ENCODE data around the gene SLAMF9.

The SLAMF9 gene

GRCh38 chr1:159953536-159954515, at the start of gene SLAMF9:
Gene SLAMF9 (minus strand): TSS chr1:159954237. CDS start chr1:159954137, 100 bp downstream.
- no peak for DNase-seq (ENCODE audit: low spot score)

GRCh38 chr1:160001440-160001839, 47.4 kb upstream of the SLAMF9 start:
- no peak for DNase-seq (ENCODE audit: low spot score)

DNA sequence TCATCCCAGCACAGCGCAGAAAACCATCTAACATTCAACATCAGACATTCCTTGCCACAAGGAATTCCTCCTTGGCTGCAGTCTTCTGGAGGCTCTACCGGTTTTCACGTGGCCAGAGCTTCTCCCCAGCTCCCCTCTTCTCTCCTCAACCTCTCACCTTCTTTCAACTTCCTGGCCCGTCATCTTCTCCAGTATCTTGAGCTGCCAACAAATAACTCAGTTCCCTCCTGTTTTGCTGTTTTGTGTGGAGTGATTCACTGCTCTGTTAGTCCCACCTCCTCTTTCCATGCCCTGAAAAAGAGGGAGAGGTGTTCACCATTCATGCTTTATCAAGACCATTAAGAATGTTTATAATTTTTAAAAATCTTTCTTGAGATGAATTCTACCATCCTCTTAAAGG, 45.2 kb upstream of the SLAMF9 start:
- no peak for DNase-seq (ENCODE audit: low spot score)

GRCh38 chr1:159996653-159997052, 42.6 kb upstream of the SLAMF9 start:
- no peak for DNase-seq (ENCODE audit: low spot score)

GRCh38 chr1:159994896-159995295, 40.9 kb upstream of the SLAMF9 start:
- DNase-seq (ENCODE audit: low spot score) = no peak

DNA sequence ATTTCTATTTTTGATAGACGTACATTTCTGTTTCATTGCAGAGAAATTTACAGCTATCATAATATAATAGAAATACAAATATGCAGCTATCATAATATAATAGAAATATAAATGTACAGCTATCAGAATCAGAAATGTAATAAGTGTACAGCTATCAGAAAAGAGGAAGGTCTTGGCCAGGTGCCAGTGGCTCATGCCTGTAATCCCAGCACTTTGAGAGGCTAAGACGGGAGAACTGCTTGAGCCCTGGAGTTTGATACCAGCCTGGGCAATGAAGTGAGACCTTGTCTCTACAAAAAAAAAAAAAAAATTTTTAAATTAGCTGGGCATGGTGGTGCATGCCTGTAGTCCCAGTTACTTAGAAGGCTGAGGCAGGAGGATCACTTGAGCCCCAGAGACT, 39.9 kb upstream of the SLAMF9 start:
- no peak for DNase-seq (ENCODE audit: low spot score)

DNA sequence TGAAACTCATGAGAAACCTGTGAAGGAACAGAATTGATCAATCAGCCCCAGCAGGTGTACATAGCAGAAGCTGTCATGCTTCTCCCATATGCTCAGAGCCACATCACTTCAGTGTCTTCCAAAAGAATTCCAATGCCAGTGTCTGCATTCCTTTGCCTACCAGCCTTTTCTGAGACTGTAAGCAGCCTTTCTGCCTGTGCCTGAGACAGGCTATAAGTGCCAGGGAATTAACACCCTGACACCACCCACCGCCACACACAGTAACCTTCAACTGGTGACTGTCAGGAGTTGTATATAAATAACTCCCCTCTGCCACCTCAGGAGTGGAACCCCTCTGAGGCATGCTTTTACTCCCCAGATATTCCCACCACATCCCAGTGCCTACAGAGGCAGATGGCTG, 38.1 kb upstream of the SLAMF9 start:
- DNase-seq (ENCODE audit: low spot score) = no peak

- peak; percentile 16 for DNase-seq (ENCODE audit: low spot score)
These were observed 37.5 kb upstream of the SLAMF9 start for GRCh38 chr1:159991513-159991912.

- no peak for DNase-seq (ENCODE audit: low spot score)
These were observed 36.0 kb upstream of the SLAMF9 start for GRCh38 chr1:159990005-159990404.

GRCh38 chr1:159989581-159989980, 35.5 kb upstream of the SLAMF9 start:
- no peak for DNase-seq (ENCODE audit: low spot score)

GRCh38 chr1:159988006-159988405, 34.0 kb upstream of the SLAMF9 start:
- no peak for DNase-seq (ENCODE audit: low spot score)

GRCh38 chr1:159987186-159987585, 33.1 kb upstream of the SLAMF9 start:
- DNase-seq (ENCODE audit: low spot score) = no peak

DNA sequence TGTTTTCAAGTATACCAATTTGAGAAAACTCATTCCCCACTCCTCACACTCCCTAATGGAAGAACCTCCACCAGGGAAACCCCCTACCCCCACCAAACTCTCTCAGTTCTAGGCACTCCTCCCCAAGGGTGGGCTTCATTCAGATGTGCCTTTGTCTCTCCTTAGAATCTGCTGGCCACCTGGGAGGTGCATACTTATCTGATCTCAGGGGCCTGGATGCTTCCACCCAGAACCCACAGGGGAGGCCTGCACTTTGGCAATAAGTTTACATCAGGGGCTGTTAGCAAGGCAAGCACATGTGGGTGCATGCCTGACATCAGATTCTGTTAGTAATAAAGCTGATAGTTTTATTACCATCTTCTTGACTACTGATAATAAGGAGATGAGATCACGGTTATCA, 32.5 kb upstream of the SLAMF9 start:
- DNase-seq (ENCODE audit: low spot score) = no peak

DNA sequence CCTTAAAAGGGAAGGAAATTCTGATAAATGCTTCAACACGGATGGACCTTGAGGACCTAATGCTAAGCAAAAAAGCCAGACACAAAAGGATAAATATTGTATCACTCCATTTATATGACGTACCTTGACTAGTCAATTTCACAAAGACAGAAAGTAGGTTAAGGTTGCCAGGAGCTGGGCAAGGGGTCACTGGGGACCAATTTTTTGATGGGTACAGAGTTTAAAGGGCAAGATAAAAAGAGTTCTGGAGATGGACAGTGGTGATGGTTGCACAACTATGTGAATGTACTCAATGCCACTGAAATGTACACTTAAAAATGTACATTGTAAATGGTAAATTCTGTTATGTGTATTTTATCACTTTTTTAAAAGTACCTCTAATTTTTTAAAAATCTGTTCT, 32.1 kb upstream of the SLAMF9 start:
- DNase-seq (ENCODE audit: low spot score) = no peak

GRCh38 chr1:159985473-159985872, 31.4 kb upstream of the SLAMF9 start:
- no peak for DNase-seq (ENCODE audit: low spot score)

DNA sequence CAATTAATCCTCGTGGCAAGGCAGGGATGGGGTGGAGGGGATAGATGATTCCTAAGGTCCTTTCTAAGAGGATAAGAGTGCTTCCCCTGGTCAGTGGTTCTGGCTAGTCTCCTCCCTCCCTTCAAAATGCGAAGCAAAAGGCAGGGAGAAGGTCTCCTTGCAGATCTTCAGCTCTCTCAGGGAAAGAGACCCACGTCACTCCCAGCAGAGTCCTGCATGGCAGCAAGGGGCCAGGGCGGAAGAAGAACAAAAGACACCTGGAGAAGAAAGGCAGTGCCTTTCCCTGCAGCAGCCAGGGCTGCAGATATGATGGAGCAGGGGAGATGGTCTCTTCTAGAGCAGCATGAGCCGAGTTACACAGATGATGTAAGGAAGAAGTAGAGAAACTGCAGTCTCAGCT, 29.6 kb upstream of the SLAMF9 start:
- DNase-seq (ENCODE audit: low spot score) = no peak

DNA sequence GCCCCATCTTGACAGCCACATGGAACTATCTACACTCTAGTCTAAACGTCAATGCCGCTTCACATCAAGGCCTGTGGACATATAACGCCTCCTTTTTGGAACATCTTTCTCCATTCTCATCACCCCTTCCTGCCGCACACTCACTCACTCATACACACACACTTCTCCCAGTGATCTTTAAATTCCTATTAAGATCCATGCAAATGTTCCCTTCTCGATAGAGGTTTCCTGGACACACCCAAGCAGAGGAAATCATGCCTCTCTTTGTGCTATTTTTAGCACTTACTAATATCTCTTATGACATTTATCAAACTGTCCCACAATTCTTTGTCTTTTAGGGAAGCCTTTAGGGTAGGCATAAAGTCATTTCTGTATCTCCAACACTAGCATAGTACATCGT, 28.2 kb upstream of the SLAMF9 start:
- no peak for DNase-seq (ENCODE audit: low spot score)

DNA sequence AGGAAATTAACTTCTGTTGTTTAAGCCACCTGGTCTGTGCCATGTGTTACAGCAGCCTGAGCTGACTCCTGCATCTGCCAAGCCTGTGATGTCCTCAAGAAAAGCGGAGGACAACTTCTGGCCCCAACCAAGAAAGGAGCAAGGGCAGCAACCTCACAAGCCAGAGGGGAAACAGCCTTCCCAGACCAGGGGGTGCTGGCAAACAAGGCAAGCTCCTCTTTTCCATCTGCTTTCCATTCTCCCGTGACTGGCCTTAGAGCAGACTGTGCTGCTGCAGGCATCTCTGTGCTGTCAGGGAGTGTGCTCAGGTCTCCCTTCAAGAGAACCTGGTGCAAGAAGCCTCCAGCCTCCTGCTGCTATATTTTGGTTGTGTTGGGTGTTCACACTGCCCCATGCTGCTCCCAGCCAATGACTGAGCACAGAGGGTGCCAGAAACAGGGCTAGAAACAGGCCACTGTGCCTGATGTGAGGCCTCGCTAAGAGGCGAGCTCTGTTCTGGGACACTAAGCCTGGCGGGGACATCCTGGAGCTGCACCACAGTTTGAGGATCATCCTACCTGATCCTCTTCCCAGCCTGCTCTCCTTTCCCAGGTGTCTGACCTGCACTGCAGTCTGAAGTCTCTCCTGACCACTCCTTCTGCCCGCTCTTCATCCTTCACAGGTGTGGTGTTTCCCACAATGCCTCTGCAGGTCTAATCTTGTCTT, 27.5 kb upstream of the SLAMF9 start:
- no peak for DNase-seq (ENCODE audit: low spot score)

DNA sequence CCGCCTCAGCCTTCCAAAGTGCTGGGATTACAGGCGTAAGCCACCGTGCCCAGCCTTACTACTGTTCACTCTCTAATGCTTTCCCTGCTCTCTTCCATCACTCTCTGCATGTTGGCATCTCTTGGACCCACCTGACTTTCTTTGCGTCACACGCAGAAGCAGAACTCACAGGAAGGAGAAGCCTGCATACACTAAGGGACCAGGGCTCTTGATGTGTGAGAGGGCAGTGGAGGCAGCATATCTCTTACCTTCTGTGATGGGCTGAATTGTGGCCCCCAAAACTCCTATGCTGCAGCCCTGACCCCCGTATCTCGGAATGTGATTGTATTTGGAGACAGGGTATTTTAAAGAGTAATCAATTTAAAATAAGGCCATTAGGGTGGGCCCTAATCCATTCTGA, 26.7 kb upstream of the SLAMF9 start:
- DNase-seq (ENCODE audit: low spot score) = no peak

DNA sequence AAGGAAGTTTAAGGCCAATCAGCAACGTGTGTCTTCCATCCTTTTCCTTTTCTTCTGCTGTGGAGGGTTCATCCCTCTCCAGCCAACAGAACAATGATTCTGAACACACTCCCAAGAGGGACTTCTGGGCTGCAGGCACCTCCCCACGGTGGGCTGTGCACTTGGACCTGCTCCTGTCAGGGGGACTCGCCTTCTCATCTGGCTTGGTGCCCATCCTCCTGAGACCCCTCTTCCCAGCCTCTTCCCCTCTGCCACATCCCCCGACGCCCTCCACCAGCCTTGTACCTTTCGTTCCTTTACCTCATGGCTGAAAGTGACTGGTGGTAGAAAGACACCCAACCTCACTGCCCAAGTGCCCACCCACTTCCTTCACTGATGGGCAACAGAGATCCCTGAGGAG, 26.0 kb upstream of the SLAMF9 start:
- DNase-seq (ENCODE audit: low spot score) = no peak

- DNase-seq (ENCODE audit: low spot score) = no peak
These were observed 25.2 kb upstream of the SLAMF9 start for GRCh38 chr1:159979257-159979656.

DNA sequence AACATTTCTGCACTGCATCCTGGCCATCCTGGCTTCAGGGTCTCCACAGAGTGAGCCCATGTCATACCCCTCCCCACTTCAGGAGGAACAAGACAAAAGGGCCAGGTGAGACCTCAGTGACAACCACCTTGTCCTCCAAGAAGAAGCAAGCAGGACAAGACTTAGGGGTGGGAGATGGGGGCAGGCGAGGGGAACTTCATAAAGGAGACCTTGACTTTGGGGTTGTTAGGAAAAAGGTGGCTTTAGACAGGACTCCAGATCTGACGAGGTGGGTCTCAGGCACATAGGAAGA, 24.0 kb upstream of the SLAMF9 start:
- DNase-seq (ENCODE audit: low spot score) = no peak

DNA sequence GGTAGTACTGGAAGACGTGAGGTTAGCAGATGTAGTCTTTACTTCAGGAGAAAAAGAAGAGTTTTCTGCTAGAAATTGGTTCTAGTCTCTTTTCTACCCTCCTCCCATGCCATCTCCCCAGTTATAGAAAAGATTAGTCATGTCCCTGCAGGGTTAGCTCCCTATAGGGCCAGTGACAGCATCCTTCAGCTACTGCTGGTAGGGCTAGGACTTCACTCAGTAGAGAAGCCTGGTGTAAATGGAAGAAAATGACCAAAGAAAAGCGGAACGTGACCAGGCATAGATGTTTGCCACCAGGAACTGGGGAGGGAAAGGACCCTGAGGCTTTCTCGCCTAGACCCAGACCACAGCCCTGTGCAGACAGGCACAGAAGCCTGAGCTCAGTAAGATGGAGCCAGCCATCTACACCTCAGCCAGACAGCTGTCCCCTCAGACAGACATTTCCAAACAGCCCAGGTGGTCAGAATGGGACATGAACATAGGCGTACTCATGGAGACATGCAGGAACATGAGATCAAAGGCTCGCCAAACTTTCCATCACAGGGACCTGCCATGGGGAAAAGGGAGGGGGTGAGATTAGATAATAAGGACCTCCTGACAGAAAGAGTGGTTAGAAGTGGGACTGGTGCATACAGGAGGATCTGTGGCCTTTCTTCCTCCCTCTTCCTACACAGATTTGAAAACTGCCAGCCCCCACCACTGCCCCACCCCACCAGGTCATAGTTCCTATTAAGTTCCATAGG, 23.5 kb upstream of the SLAMF9 start:
- DNase-seq (ENCODE audit: low spot score) = no peak
